NT2/D1 (cell line): Measurements from ENCODE around the gene IST1.

Experiments
- SUZ12 ChIP-seq: IDR thresholded peaks from 2 replicates; pipeline ENCODE4 v1.6.1; 2011; ENCODE audit not compliant: insufficient read length, insufficient read depth; ENCODE audit errors: extremely low read depth
- YY1 ChIP-seq: IDR thresholded peaks from 2 replicates; pipeline ENCODE4 v1.6.1; 2011; ENCODE audit not compliant: insufficient read length, insufficient read depth
- ZNF274 ChIP-seq: IDR thresholded peaks from 2 replicates; pipeline ENCODE4 v1.6.1; 2011; ENCODE audit warnings: mild to moderate bottlenecking, low read depth, low read length

DNA sequence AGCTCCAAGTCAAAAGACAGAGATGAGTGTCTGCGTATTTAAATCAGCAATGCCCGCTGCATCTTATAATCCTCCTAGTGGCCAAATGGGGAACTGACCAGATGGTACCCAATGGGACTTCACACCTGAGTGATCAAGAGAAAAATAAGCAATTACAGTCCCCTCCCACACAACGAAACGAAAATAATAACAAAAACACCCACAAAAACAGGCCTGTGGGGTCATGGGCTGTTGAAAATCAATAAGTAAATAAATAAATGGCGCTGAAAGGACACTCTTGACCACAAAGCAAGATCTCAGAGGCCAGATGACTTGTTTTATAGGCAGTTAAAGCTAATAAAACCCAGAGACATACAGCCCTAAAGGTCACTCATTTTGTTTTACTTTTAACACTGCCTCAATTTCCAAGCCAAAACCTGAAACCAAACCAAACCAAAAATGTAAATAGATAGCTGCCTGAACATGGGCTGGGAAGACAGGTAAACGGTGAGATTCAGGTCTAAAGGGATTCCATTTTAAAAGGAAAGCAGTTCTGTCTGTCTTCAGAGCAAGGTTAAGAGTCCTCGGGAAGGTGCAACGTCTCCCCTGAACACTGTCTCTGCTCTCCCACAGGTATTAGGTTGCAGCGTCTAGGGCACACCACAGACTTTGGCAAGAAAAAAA is 12.7 kb upstream of the IST1 start:
- TF ChIP-seq SUZ12 (no peak), YY1 (no peak), ZNF274 (no peak)
